Erythroblast (primary cell): Measurements from ENCODE around the gene ACMSD.

Experiments
- GATA1 ChIP-seq: IDR thresholded peaks from 2 replicates; pipeline ENCODE4 v1.6.1; 2011; ENCODE audit warnings: low read depth, mild to moderate bottlenecking, control low read depth, low read length, moderate library complexity
- POLR2A ChIP-seq: IDR thresholded peaks from 2 replicates; pipeline ENCODE4 v1.6.1; 2011; ENCODE audit warnings: mild to moderate bottlenecking, low read length

- TF ChIP-seq POLR2A (no peak), GATA1 (no peak)
Observed at GRCh38 chr2:134862069-134862468, 23.7 kb downstream of the ACMSD start.
